Keratinocyte (primary cell): ENCODE measurements around the gene NHLH2.

Experiments used
- EZH2 ChIP-seq: IDR thresholded peaks from one replicate; pipeline ENCODE4 v1.6.1; 2012; ENCODE audit warnings: inconsistent platforms, mild to moderate bottlenecking, low read length, moderate library complexity
- TF ChIP-seq, protein P1 (sequence below), 3 experiments: IDR thresholded peaks in 1 of 3; conservative IDR thresholded peaks in 1 of 3; optimal IDR thresholded peaks in 1 of 3; 2 replicates in 2 of 3; 3 replicates in 1 of 3; pipeline versions ENCODE3 to v1.5.1; 2011; ENCODE audit warnings: low read length in 3 of 3, mild to moderate bottlenecking in 3 of 3, moderate library complexity in 2 of 3, control low read depth in 1 of 3, inconsistent platforms in 1 of 3; ENCODE audit not compliant: insufficient read depth in 2 of 3; ENCODE audit errors: extremely low read depth in 1 of 3

DNA sequence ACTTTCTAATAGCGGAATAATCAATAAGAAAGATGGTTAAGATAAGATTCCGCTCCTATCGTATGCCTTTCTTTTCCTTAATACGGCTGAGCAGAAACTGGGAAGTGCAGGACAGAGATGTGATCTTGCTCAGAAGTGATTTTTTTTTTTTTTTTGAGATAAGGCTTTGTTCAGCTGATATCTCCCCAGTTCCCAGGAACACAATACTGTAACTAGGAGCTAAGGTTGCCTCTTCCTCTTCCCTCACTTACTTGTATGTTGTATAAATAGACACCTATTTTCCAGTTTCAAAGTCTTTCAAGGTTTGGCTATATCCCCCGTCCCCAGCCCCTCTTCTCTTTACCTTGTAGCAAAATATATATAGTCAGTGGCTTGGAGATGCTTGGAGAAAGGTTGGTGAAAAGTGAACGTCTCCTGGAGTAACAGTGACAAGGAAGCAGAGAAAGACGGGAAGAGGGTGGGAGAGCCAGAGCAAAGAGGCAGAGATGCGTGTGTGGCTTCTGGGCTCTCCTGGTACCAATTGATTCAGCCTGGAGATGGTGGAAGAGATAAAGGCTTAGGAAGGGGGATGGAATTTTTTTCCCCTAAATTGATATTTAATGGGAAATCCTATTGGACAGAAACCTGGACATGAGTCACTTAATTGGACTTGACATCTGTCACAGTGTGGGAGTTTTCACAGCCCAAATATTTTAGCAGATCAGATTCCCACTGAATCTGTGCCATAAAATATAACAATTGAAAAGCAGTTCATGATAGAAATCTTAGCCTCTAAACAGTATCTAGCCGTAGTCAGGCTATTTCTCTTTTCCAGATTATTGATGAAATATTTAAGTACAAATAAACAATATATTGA, at the start of gene NHLH2:
- TF ChIP-seq, protein P1, sequence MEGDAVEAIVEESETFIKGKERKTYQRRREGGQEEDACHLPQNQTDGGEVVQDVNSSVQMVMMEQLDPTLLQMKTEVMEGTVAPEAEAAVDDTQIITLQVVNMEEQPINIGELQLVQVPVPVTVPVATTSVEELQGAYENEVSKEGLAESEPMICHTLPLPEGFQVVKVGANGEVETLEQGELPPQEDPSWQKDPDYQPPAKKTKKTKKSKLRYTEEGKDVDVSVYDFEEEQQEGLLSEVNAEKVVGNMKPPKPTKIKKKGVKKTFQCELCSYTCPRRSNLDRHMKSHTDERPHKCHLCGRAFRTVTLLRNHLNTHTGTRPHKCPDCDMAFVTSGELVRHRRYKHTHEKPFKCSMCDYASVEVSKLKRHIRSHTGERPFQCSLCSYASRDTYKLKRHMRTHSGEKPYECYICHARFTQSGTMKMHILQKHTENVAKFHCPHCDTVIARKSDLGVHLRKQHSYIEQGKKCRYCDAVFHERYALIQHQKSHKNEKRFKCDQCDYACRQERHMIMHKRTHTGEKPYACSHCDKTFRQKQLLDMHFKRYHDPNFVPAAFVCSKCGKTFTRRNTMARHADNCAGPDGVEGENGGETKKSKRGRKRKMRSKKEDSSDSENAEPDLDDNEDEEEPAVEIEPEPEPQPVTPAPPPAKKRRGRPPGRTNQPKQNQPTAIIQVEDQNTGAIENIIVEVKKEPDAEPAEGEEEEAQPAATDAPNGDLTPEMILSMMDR (optimal IDR thresholded peaks at IDR 0.05 in 1 of 3, IDR thresholded peaks at IDR 0.05 in 1 of 3, conservative IDR thresholded peaks at IDR 0.05 in 1 of 3; ENCODE audit: extremely low read depth in 1 of 3, insufficient read depth in 2 of 3, low read length in 3 of 3) = no peak
- no peak for TF ChIP-seq EZH2
